Endometrium (tissue), 2 donors: ENCODE results near the gene MYO5B.

Experiments
- FAIRE-seq: peaks from 2 replicates; lab custom pipeline; 2012; peaks lifted over from hg19 to GRCh38; lab: Jason Lieb, UNC
- donor health status: control.
- donor health status: control.

The MYO5B gene

DNA sequence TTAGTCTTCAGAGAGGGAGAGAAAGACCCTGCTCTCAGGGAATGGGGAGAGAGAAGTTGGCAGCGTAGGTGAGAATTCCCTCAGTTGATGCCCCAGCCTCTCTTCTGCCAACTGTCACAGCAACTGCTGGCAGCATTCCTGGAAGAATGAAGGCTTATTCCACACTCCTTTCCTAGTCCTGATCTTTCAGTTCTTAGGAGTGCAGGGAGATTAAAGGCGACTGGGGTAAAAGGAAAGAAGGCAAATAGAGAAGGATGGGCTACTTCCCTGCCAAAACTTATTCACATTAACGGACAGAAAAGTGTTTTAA is 315.7 kb downstream of the MYO5B start:
- no peak for FAIRE-seq

GRCh38 chr18:49878567-49879270 is 316.2 kb downstream of the MYO5B start:
- no peak for FAIRE-seq

DNA sequence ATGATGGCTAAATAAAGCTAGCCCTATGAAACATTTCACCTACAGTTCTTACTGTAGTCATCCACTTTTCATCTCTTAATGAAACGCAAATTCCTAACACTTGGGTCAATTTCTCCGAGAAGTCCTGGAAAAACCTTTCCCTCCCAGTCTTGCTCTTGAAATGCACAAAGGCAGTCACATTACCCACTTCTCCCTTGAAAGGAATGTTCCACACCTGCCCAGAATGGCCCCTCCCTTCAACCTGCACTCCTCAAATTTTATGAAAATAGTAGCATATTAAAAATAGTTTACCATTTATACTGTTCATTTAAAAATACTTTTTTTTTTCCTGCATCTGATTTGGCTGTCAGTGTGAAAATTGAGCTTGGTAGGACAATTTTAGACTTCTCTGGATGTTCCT is 316.9 kb downstream of the MYO5B start:
- no peak for FAIRE-seq

GRCh38 chr18:49876536-49876935 is 318.4 kb downstream of the MYO5B start:
- FAIRE-seq: no peak

- FAIRE-seq: no peak
Observed at GRCh38 chr18:49875783-49876182, 319.2 kb downstream of the MYO5B start.

DNA sequence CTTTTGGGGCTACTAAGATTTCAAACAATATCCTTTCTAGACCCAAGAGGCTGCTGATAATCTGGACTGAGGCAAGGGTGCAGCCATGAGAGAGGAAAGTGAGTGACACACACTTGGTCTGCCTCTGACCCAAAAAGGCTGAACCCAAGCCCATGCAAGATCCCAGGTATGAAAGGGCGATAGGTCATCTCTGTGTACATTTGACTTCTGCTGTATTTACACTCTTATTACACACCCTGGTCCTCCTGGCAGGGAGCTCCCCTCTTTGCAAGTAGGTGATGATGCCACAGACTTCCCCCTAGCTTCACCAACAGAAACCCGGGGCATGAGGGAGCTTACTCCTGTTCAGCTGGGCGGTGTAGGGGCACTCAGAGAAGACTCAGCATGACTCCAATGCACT is 319.8 kb downstream of the MYO5B start:
- no peak for FAIRE-seq

GRCh38 chr18:49874238-49874637 is 320.7 kb downstream of the MYO5B start:
- no peak for FAIRE-seq

- FAIRE-seq: no peak
Observed at GRCh38 chr18:49869354-49869753, 325.6 kb downstream of the MYO5B start.

GRCh38 chr18:49866680-49867079 is 328.3 kb downstream of the MYO5B start:
- no peak for FAIRE-seq

- FAIRE-seq: no peak
Observed at GRCh38 chr18:49865401-49865800, 329.5 kb downstream of the MYO5B start.

GRCh38 chr18:49863769-49864621 is 331.0 kb downstream of the MYO5B start:
- no peak for FAIRE-seq

DNA sequence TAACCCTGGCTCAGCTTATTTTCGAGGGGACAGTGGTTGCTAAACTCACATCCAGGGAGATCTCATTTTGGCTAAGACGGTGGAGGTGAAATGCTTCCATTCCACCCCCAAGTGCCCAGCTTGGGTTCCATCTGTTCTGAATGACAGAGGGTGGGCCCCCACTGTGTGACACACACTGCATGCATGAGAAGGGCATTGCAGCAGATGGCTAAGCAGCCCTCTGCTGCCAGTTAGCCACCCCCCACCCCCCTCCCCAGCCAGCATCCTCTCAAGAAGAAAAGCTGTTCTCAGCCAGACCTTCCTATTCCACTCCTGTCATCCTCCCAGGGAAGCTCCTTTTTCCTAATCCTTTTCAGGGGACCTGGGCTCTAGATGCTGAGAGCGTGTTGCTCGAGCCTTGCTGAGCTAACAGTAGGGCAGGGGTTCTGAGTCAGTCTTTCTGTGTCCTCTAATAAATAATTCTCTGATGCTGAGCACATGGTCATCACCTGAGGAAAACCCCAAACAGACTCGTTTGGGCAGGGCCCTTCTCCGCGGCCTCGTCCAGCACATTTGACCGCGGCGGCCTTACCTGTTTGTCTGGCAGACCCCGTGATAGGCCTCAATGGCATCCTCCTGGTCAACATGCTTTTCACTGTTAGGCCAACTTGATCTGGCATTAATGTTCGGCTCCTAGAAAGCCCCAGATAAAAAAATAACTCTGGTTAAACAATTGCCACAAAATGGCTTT is 332.1 kb downstream of the MYO5B start:
- FAIRE-seq: no peak

- FAIRE-seq: no peak
Observed at GRCh38 chr18:49861659-49862058, 333.3 kb downstream of the MYO5B start.

DNA sequence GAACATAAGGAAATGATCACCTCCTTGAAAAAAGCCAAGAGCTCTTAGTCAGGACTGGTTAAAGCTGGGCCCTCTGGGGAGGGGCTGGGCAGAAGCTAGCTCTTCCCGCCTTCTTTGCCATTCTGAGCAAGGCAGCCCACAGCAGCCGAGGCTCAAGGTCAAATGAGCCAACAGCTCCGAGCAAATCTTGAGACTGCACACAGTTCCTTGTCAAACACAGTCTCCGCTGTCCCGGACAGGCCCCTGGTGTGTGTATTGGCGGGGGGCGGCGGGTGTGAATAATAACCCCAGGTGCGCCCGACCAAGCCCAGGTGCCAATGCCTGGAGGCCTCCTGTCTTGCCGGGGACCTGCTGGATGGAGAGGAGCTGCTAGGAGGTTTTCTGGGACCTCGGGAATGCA is 335.2 kb downstream of the MYO5B start:
- no peak for FAIRE-seq

GRCh38 chr18:49859021-49859359 is 336.0 kb downstream of the MYO5B start:
- no peak for FAIRE-seq

DNA sequence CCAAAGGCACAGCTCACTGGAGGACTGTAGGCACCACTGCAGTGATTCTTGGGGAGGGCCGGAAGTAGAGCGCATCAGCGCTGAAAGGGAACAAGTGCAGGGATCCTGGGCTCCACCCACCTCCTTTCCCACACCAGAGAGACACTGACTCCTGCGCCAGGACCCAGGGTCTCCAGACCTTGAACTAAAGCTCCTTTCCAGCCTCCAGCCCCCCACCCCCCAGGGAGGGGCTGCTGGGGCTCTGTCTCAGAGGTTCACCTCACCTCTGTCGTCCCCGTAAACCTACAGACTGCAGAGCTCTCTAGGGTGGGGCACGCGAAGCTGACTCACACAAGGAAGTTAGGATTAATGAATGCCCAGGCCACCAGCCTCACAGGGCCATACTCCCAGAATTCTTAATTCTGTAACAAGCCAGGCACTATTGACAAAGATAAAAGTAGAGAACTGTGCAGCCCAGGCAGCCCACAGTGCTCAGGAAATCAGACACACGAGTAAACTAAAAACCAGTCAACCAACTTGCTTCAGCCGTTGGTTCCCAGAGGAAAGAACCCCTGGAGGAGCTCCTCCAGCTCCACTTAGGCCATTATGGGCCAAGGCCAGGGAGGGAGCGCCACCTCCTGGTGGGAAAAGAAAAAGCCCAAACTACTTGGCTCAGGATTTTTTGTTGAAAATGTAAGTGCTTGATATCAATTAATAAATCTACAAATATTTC is 336.5 kb downstream of the MYO5B start:
- FAIRE-seq: no peak

DNA sequence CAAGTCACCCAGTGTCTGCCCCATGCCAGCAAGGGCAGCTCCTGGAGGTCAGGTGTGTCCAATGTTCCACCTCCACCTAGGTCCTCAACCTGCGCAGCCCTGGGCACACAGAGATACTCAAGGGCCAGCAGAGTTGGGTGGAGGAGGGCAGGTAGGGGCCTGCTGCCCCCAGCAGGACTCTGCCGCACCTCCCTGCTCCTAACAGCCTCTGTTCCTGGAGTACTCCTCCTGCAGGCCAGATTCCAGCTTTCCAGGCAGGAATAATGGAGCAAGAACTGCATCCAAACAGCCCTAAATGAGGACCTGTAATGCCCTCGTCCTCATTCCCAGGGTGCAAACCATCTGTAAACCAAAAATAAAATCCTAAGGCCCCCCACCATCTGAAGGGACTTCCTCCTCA is 337.2 kb downstream of the MYO5B start:
- no peak for FAIRE-seq

- no peak for FAIRE-seq
Observed at GRCh38 chr18:49856496-49856895, 338.5 kb downstream of the MYO5B start.

DNA sequence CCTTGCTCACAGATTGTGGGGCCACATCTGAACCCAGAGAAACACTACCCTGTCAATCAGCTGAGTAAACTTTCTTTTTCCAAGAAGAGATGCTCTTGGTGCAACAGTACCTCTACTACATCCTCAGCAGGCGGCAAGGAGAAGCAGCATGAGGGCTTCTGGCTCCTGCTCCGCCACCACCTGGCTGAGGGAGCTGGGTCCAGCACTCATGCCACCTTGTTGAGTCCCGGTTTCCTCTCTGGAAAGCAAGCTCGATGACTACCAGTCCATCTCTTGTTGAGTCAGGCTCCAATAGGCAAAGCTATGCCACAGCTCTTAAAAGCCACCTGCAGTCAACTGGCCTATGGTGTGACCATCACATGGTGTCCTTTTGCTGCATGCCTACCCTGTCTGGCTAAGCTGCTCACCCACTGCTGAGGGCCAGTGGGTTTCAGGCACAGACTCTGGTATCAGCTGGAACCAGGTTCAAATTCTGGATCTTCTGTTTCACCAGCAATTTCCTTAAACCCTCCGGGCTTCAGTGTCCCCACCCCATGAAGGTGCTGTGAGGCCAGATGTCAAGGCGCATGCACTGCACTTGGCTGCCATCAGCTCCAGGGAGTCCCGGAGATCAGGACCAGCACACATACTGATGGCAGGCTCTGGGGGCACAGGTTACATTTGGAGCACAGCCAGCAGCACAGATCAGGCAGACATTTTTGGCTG is 339.1 kb downstream of the MYO5B start:
- no peak for FAIRE-seq

DNA sequence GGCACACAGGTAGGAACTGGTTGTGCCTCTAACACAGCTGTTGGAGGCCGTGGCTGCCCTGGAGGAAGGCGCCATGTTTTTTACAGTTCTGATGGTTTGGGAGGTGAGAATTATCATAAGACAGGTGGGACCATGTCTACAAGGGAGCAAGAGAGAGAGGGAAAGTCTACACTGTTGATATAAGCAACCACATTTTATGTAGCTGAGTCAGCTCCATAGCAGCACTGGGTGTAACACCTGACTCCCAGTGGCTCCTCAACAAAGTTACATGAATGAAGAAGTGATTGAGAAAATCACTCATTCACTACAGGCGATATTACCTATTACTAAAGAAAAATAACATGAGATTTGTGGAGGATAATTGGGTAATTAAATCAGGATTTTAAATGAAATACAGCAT is 340.3 kb downstream of the MYO5B start:
- no peak for FAIRE-seq

DNA sequence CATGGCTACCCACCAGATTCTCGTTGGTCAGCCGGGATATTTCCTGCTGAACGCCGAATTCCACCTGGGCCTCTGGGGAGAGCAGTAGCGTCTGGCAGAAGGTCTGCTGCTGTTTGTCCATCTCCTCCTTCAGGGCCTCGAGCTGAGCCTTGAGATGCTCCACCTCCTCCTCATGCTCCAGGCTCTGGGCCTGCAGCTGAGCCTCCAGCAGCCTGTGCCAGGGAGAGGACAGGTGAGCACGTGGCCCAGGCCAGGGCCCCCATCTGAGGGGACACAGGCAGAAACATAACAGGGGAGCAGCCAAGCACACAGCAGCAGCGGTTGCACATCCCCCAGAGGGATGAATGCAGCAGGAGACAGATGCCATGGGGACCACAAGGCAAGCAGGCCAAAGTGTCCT is 341.5 kb downstream of the MYO5B start:
- FAIRE-seq: no peak

DNA sequence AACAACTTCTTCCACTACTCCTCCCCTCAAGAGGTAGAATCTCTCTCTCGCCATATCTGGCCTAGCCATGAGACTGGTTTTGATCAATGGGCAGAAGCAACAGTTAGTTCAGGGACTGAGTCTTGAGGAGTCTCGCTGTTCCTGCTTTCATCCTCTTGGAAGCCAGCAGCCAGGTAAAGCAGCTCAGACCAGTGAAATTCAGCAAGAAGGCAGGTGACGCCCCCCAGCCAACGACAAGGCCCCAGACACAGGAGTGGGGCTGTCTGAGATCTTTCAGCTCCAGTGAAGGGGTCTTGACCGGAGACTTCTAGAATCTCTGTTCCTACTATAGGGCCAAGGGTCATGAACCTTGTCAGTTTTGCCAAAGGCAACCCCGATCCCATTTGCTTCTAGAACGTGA is 341.9 kb downstream of the MYO5B start:
- no peak for FAIRE-seq
